Measurements from ENCODE around the gene MIGA2. TPM values are rescaled to one million over a fixed set of nuclear protein-coding genes. Genes with fewer than 3 reads are reported as not detected.
A peak's percentile ranks its signal among the peaks of the same experiment; 100 is the strongest.

Gene MIGA2
- total and polyA plus RNA-seq, 7 experiments from 2014 or later: 7.1 to 73.4 (median 60.2) TPM

DNA sequence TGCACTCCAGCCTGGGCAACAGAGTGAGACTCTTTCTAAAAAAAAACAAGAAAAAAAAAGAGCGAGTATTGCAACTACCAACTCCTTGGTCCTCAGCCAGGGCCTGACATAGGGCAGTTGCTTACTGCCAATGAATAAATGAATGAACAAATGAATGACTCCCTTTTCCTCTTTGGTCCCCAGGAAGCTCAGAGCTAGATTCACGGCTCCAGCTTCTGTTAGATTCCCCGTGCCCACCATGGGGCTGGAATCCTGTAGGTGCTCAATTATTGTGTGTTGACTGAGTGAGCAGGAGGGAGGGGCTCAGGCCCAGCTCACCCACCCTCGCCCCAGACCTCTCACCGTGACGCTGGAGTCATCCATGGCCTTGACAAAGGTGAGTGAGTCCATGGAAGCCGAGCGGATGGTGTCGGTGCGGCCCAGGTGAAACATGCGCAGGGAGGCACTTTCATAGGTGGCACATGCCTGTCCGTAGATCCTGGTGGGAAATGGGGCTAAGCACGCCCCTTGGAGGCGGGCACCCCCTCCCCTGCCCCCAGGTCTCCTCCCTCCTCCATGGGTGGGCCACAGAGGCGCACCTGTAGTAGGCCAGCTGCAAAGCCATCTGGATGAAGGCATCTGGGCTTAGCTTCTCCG lies 61.4 kb downstream of the MIGA2 start:
- no peaks in the 10 kb centered on the region for H3K9me3 Mint-ChIP-seq
- no peaks in the 10 kb centered on the region for H3K27me3 Mint-ChIP-seq
- H3K4me1 ChIP-seq (ENCODE audit: control insufficient read depth in 2 of 2, insufficient read depth in 2 of 2, low read length in 2 of 2): no peaks in the 10 kb centered on the region
- no peak for ATAC-seq
- intact Hi-C loops (cut with micrococcal nuclease): no loop called here
- peaks cover 0 to 18% (median 0%) of the 10 kb centered on the region in 3 experiments for H3K36me3 ChIP-seq (ENCODE audit: control insufficient read depth in 2 of 3, insufficient read depth in 3 of 3, low read length in 3 of 3)
- H3K9me3 ChIP-seq (ENCODE audit: control insufficient read depth in 2 of 3, low read length in 3 of 3): no peaks in the 10 kb centered on the region
- H3K36me3 Mint-ChIP-seq: peaks cover 0 to 3% (median 0%) of the 10 kb centered on the region in 5 donors
- H3K4me3 ChIP-seq (ENCODE audit: low read length): no peak overlapping the region
- H3K27ac ChIP-seq (ENCODE audit: low read depth, low read length): no peak overlapping the region
- H3K4me1 Mint-ChIP-seq: peaks cover 0 to 2% (median 0%) of the 10 kb centered on the region in 7 donors
- H3K4me3 Mint-ChIP-seq: no peak overlapping the region
- no peak overlapping the region for H3K27ac Mint-ChIP-seq
- ChIA-PET CTCF (no interaction called here), POLR2A (no interaction called here)
- no peaks in the 10 kb centered on the region for H3K27me3 ChIP-seq (ENCODE audit: control insufficient read depth in 2 of 2, insufficient read depth in 2 of 2, low read length in 2 of 2)
- DNase-seq: no peak

DNA sequence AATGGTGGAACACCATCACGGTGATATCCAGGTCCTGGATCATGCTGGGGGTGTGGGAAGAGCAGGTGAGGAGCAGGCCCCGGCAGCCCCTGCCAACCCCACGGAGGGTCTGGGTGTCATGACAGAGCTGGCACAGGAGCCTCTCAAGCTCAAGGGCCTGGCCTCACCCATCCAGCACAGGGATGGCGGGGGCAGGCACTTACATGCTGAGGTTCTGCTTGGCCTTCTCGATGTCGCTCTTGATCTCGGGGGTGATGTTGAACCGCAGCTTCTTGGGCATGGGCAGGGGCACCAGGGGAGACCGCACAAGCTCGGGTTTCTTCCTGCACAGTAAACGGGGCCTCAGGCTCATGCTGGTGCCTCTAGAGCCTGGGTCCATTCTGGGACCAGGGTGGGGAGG lies 61.9 kb downstream of the MIGA2 start:
- H3K27ac Mint-ChIP-seq: peak overlapping the region in 1 of 9 donors; percentile 41
- ChIA-PET POLR2A (no interaction called here), CTCF (no interaction called here)
- no peak overlapping the region for H3K27ac ChIP-seq (ENCODE audit: low read depth, low read length)
- H3K9me3 ChIP-seq (ENCODE audit: control insufficient read depth in 2 of 3, low read length in 3 of 3): no peaks in the 10 kb centered on the region
- no peak for DNase-seq
- no peaks in the 10 kb centered on the region for H3K27me3 ChIP-seq (ENCODE audit: control insufficient read depth in 2 of 2, insufficient read depth in 2 of 2, low read length in 2 of 2)
- H3K4me1 Mint-ChIP-seq: peaks cover 0 to 2% (median 0%) of the 10 kb centered on the region in 7 donors
- H3K4me1 ChIP-seq (ENCODE audit: control insufficient read depth in 2 of 2, insufficient read depth in 2 of 2, low read length in 2 of 2): no peaks in the 10 kb centered on the region
- peaks cover 0 to 3% (median 0%) of the 10 kb centered on the region in 5 donors for H3K36me3 Mint-ChIP-seq
- H3K27me3 Mint-ChIP-seq: no peaks in the 10 kb centered on the region
- intact Hi-C loops (cut with micrococcal nuclease): no loop called here
- H3K4me3 ChIP-seq (ENCODE audit: low read length): no peak overlapping the region
- H3K4me3 Mint-ChIP-seq: no peak overlapping the region
- peaks cover 0 to 18% (median 0%) of the 10 kb centered on the region in 3 experiments for H3K36me3 ChIP-seq (ENCODE audit: control insufficient read depth in 2 of 3, insufficient read depth in 3 of 3, low read length in 3 of 3)
- no peaks in the 10 kb centered on the region for H3K9me3 Mint-ChIP-seq
- ATAC-seq: no peak

DNA sequence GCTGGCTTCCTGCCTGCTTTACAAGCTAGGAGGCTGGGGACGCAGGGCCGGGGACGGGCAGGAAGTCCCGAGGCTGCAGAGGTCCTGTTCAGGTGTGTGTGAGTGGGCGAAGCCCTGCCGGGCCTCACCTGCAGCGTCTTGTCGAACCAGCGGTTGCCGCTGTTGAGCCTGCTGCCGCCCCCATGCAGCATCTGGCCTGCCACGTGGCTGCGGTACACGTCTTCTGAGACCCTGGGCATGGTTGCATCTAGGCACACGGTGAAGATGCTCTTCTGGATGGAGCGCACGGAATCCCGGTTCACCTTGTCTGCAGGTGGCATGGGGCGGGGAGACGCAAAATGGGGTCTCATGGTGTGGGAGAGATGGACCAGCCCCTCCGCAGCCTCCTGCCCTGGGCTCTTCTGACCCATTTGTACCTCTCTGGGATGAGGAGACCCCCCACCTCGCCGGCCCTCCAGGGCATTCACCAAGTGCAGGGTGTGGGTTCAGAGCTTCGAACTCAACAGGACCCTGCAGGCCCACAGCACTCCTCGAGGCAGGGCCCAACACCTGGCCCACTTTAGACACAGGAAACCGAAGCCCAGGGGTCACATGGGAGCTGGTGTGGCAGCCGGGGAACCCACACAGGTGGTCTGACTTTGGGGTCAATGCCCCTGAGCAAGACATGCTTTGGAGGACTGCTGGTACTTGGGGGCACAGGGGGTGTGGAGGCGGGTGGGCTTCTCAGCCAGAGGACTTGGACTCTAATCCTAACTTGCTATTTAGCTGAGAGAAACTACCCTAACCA lies 64.2 kb downstream of the MIGA2 start:
- intact Hi-C loops (cut with micrococcal nuclease): no loop called here
- ChIA-PET POLR2A (interaction anchor here (0.7 kb wide), 1 partner anchor 22 kb away, joined by 3 read pairs; no protein-coding TSS in a partner anchor), CTCF (no interaction called here)
- H3K9me3 Mint-ChIP-seq: no peaks in the 10 kb centered on the region
- H3K27ac ChIP-seq (ENCODE audit: low read depth, low read length): no peak overlapping the region
- no peaks in the 10 kb centered on the region for H3K27me3 Mint-ChIP-seq
- no peak overlapping the region for H3K27ac Mint-ChIP-seq
- H3K4me3 Mint-ChIP-seq: no peak overlapping the region
- DNase-seq (no peak), ATAC-seq (no peak)
- H3K4me1 Mint-ChIP-seq: no peaks in the 10 kb centered on the region
- no peaks in the 10 kb centered on the region for H3K9me3 ChIP-seq (ENCODE audit: control insufficient read depth in 2 of 3, low read length in 3 of 3)
- H3K4me3 ChIP-seq (ENCODE audit: low read length): no peak overlapping the region
- no peaks in the 10 kb centered on the region for H3K27me3 ChIP-seq (ENCODE audit: control insufficient read depth in 2 of 2, insufficient read depth in 2 of 2, low read length in 2 of 2)
- H3K4me1 ChIP-seq (ENCODE audit: control insufficient read depth in 2 of 2, insufficient read depth in 2 of 2, low read length in 2 of 2): no peaks in the 10 kb centered on the region
- peaks cover 0 to 11% (median 0%) of the 10 kb centered on the region in 3 experiments for H3K36me3 ChIP-seq (ENCODE audit: control insufficient read depth in 2 of 3, insufficient read depth in 3 of 3, low read length in 3 of 3)
- peaks cover 0 to 3% (median 0%) of the 10 kb centered on the region in 5 donors for H3K36me3 Mint-ChIP-seq

GRCh38 chr9:129101279-129101678 lies 64.9 kb downstream of the MIGA2 start:
- H3K4me1 ChIP-seq (ENCODE audit: control insufficient read depth in 2 of 2, insufficient read depth in 2 of 2, low read length in 2 of 2): no peaks in the 10 kb centered on the region
- peaks cover 0 to 6% (median 0%) of the 10 kb centered on the region in 3 experiments for H3K36me3 ChIP-seq (ENCODE audit: control insufficient read depth in 2 of 3, insufficient read depth in 3 of 3, low read length in 3 of 3)
- intact Hi-C loops (cut with micrococcal nuclease): no loop called here
- no peak overlapping the region for H3K4me3 ChIP-seq (ENCODE audit: low read length)
- H3K27me3 ChIP-seq (ENCODE audit: control insufficient read depth in 2 of 2, insufficient read depth in 2 of 2, low read length in 2 of 2): no peaks in the 10 kb centered on the region
- Mint-ChIP-seq H3K27me3 (no peaks in the 10 kb centered on the region), H3K9me3 (no peaks in the 10 kb centered on the region), H3K4me3 (no peak overlapping the region), H3K4me1 (no peaks in the 10 kb centered on the region), H3K36me3 (peaks cover 0 to 2% (median 0%) of the 10 kb centered on the region in 5 donors), H3K27ac (no peak overlapping the region)
- POLR2A ChIA-PET: no interaction called here
- CTCF ChIA-PET: no interaction called here
- DNase-seq (no peak), ATAC-seq (no peak)
- H3K27ac ChIP-seq (ENCODE audit: low read depth, low read length): no peak overlapping the region
- no peaks in the 10 kb centered on the region for H3K9me3 ChIP-seq (ENCODE audit: control insufficient read depth in 2 of 3, low read length in 3 of 3)

GRCh38 chr9:129102095-129102525 lies 65.7 kb downstream of the MIGA2 start:
- Histone ChIP-seq H3K36me3 (ENCODE audit: control insufficient read depth in 2 of 3, insufficient read depth in 3 of 3, low read length in 3 of 3) (peaks cover 0 to 6% (median 0%) of the 10 kb centered on the region in 3 experiments), H3K4me1 (ENCODE audit: control insufficient read depth in 2 of 2, insufficient read depth in 2 of 2, low read length in 2 of 2) (no peaks in the 10 kb centered on the region), H3K9me3 (ENCODE audit: control insufficient read depth in 2 of 3, low read length in 3 of 3) (no peaks in the 10 kb centered on the region), H3K27me3 (ENCODE audit: control insufficient read depth in 2 of 2, insufficient read depth in 2 of 2, low read length in 2 of 2) (no peaks in the 10 kb centered on the region), H3K27ac (ENCODE audit: low read depth, low read length) (no peak overlapping the region), H3K4me3 (ENCODE audit: low read length) (no peak overlapping the region)
- POLR2A ChIA-PET: no interaction called here
- Mint-ChIP-seq H3K27ac (peak overlapping the region in 1 of 9 donors; percentile 25), H3K4me1 (peaks cover 0 to 4% (median 0%) of the 10 kb centered on the region in 7 donors), H3K4me3 (no peak overlapping the region), H3K36me3 (no peaks in the 10 kb centered on the region), H3K9me3 (no peaks in the 10 kb centered on the region), H3K27me3 (no peaks in the 10 kb centered on the region)
- no peak for ATAC-seq
- DNase-seq: no peak
- intact Hi-C loops (cut with micrococcal nuclease): no loop called here
- CTCF ChIA-PET: no interaction called here

DNA sequence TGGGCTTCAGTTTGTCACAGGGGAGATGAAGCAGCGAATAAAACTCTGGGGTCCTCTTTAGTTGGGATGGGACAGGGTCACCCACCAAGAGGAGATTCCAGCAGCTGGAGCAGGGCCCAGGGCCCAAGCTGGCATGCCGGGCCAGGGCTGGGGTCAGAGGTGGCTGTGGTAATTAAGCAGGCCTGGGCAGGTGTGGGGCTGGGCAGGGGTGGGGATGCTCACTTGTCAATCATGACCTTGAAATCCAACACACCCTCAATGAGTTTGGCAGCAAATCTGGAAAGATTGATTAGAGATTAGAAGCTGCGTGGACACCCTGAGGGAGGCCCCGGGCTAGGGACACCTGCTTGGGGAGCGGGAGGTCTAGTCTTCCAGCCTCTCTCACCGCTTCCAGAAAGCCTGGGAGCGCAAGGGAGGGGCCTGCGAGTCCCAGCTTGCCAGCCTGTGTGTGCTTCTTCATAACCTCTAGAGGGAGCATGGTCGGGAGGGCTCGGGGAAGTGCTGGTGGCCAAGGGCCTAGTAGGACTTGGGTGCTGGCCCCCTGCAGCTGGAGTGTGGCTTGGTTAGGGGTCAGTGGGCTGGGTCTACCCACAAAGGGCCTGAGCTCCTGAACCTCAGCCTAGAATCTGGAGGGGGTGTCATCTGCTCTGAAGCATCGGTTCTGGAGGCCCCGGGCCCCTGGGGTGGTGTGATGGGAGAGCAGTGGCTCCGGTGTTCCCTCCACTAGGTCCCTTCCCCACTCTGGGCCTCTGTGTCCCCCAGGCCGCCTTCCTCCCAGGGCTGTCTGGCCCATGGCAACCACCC lies 66.6 kb downstream of the MIGA2 start:
- POLR2A ChIA-PET: no interaction called here
- CTCF ChIA-PET: no interaction called here
- ATAC-seq: peak; percentile 60

More for the DNA sequence above, 66.6 kb downstream of the MIGA2 start:
- Mint-ChIP-seq H3K4me3 (no peak overlapping the region), H3K4me1 (peaks cover 0 to 4% (median 0%) of the 10 kb centered on the region in 7 donors), H3K27ac (no peak overlapping the region), H3K27me3 (no peaks in the 10 kb centered on the region), H3K36me3 (peaks cover 0 to 2% (median 0%) of the 10 kb centered on the region in 5 donors), H3K9me3 (no peaks in the 10 kb centered on the region)
- no peaks in the 10 kb centered on the region for H3K4me1 ChIP-seq (ENCODE audit: control insufficient read depth in 2 of 2, insufficient read depth in 2 of 2, low read length in 2 of 2)
- no peak overlapping the region for H3K27ac ChIP-seq (ENCODE audit: low read depth, low read length)
- H3K36me3 ChIP-seq (ENCODE audit: control insufficient read depth in 2 of 3, insufficient read depth in 3 of 3, low read length in 3 of 3): peaks cover 0 to 6% (median 0%) of the 10 kb centered on the region in 3 experiments
- H3K27me3 ChIP-seq (ENCODE audit: control insufficient read depth in 2 of 2, insufficient read depth in 2 of 2, low read length in 2 of 2): no peaks in the 10 kb centered on the region
- intact Hi-C loops (cut with micrococcal nuclease): no loop called here
- H3K4me3 ChIP-seq (ENCODE audit: low read length): no peak overlapping the region
- H3K9me3 ChIP-seq (ENCODE audit: control insufficient read depth in 2 of 3, low read length in 3 of 3): no peaks in the 10 kb centered on the region
- no peak for DNase-seq
